Neural progenitor cell (in vitro differentiated cells): ENCODE measurements around the gene MMP27. TPM values are rescaled to one million over a fixed set of nuclear protein-coding genes. Genes with fewer than 3 reads are reported as not detected.

ENCODE experiments used
- DNase-seq: peaks from one replicate; pipeline ENCODE4 v3.0.0-alpha.2; 2016; ENCODE audit warnings: low spot score
- H2AFZ ChIP-seq: fragments of 200-600 bp; sonication (generic); replicated peaks from 2 replicates; pipeline ENCODE4 v1.6.1; 2016; ENCODE audit warnings: antibody characterized with exemption
- H3F3A ChIP-seq: fragments of 200-600 bp; sonication (generic); 2 replicates; pipeline ENCODE4 v1.6.1; 2016; ENCODE audit warnings: antibody characterized with exemption, low read depth
- H3K27ac ChIP-seq: fragments of 200-600 bp; sonication (generic); 2 replicates; pipeline ENCODE4 v1.5.1; 2016; ENCODE audit warnings: mild to moderate bottlenecking
- H3K27me3 ChIP-seq: fragments of 200-600 bp; sonication (generic); 2 replicates; pipeline ENCODE4 v1.6.1; 2016; ENCODE audit warnings: mild to moderate bottlenecking, moderate library complexity
- H3K36me3 ChIP-seq: fragments of 200-600 bp; sonication (generic); 2 replicates; pipeline ENCODE4 v1.5.1; 2016
- H3K4me1 ChIP-seq: fragments of 200-600 bp; sonication (generic); 2 replicates; pipeline ENCODE4 v1.6.1; 2016; ENCODE audit warnings: mixed run types
- H3K4me2 ChIP-seq: fragments of 200-600 bp; sonication (generic); 2 replicates; pipeline ENCODE4 v1.6.1; 2016
- H3K4me3 ChIP-seq: fragments of 200-600 bp; sonication (generic); 2 replicates; pipeline ENCODE4 v1.5.1; 2016
- H3K79me2 ChIP-seq: fragments of 200-600 bp; sonication (generic); 2 replicates; pipeline ENCODE4 v1.6.1; 2016; ENCODE audit warnings: low read depth
- H3K9ac ChIP-seq: fragments of 200-600 bp; sonication (generic); 2 replicates; pipeline ENCODE4 v1.6.1; 2016
- H3K9me3 ChIP-seq: fragments of 200-600 bp; sonication (generic); 2 replicates; pipeline ENCODE4 v1.5.1; 2016; ENCODE audit warnings: low read depth
- H4K20me1 ChIP-seq: fragments of 200-600 bp; sonication (generic); 2 replicates; pipeline ENCODE4 v1.6.1; 2016; ENCODE audit warnings: low read depth
- H3K27ac Mint-ChIP-seq: 3 replicates; pipeline ENCODE4 v1.8.0; 2021; ENCODE audit warnings: mixed read lengths
- H3K27me3 Mint-ChIP-seq: 2 replicates; pipeline ENCODE4 v1.8.0; 2022; ENCODE audit warnings: low read depth, mild to moderate bottlenecking, inconsistent platforms, moderate library complexity, mixed read lengths; ENCODE audit not compliant: insufficient read depth
- H3K36me3 Mint-ChIP-seq: 3 replicates; pipeline ENCODE4 v1.8.0; 2021; ENCODE audit warnings: mixed read lengths
- H3K4me1 Mint-ChIP-seq: 3 replicates; pipeline ENCODE4 v1.8.0; 2021; ENCODE audit warnings: mixed read lengths
- H3K4me3 Mint-ChIP-seq: 3 replicates; pipeline ENCODE4 v1.8.0; 2021; ENCODE audit warnings: mild to moderate bottlenecking, moderate library complexity, mixed read lengths
- H3K9me3 Mint-ChIP-seq: 3 replicates; pipeline ENCODE4 v1.8.0; 2020; ENCODE audit warnings: mixed read lengths
- CTCF ChIP-seq: fragments of 200-600 bp; sonication (generic); IDR thresholded peaks from 2 replicates; pipeline ENCODE4 v1.5.1; 2017; ENCODE audit warnings: antibody characterized with exemption, mild to moderate bottlenecking
- EZH2 ChIP-seq: fragments of 200-600 bp; sonication (generic); IDR thresholded peaks from 2 replicates; pipeline ENCODE4 v1.6.1; 2017; ENCODE audit warnings: antibody characterized with exemption, mild to moderate bottlenecking, moderate library complexity
- EZH2phosphoT487 ChIP-seq: fragments of 200-600 bp; sonication (generic); IDR thresholded peaks from 2 replicates; pipeline ENCODE4 v1.6.1; 2017; ENCODE audit warnings: antibody characterized with exemption
- total RNA-seq: library from RNA; depleted of rRNA; stranded (reverse); fragments of >200 nt; gene quantifications from 2 replicates; pipeline ENCODE4 v1.2.3, GENCODE V29; 2015; ENCODE audit warnings: low replicate concordance

MMP27 gene
- total RNA-seq, 1 donor from 2014 or later = not detected

- H3K9ac ChIP-seq = no peak overlapping the region
- H2AFZ ChIP-seq = no peak overlapping the region
- Mint-ChIP-seq H3K36me3 (no peaks in the 10 kb centered on the region), H3K9me3 (no peaks in the 10 kb centered on the region), H3K4me3 (no peak overlapping the region), H3K27ac (no peak overlapping the region), H3K4me1 (no peaks in the 10 kb centered on the region), H3K27me3 (peaks cover 2% of the 10 kb centered on the region)
- H3K9me3 ChIP-seq = no peaks in the 10 kb centered on the region
- H3K27ac ChIP-seq = no peak overlapping the region
- H3K79me2 ChIP-seq = no peaks in the 10 kb centered on the region
- TF ChIP-seq EZH2 (no peak), EZH2phosphoT487 (no peak), CTCF (no peak)
- H3K4me3 ChIP-seq = no peak overlapping the region
- no peak overlapping the region for H3K4me2 ChIP-seq
- H3K4me1 ChIP-seq = no peaks in the 10 kb centered on the region
- no peaks in the 10 kb centered on the region for H3K27me3 ChIP-seq
- DNase-seq = no peak
- no peaks in the 10 kb centered on the region for H3K36me3 ChIP-seq
- no peaks in the 10 kb centered on the region for H3F3A ChIP-seq
- no peaks in the 10 kb centered on the region for H4K20me1 ChIP-seq
These were observed 43.0 kb downstream of the MMP27 start for GRCh38 chr11:102662607-102663006.

- Histone ChIP-seq H3K4me3 (no peak overlapping the region), H3F3A (no peaks in the 10 kb centered on the region), H4K20me1 (no peaks in the 10 kb centered on the region), H3K27me3 (no peaks in the 10 kb centered on the region), H2AFZ (no peak overlapping the region), H3K27ac (no peak overlapping the region), H3K4me2 (no peak overlapping the region), H3K79me2 (no peaks in the 10 kb centered on the region), H3K4me1 (no peaks in the 10 kb centered on the region), H3K9me3 (no peaks in the 10 kb centered on the region), H3K9ac (no peak overlapping the region), H3K36me3 (no peaks in the 10 kb centered on the region)
- Mint-ChIP-seq H3K27ac (no peak overlapping the region), H3K27me3 (peaks cover 2% of the 10 kb centered on the region), H3K36me3 (no peaks in the 10 kb centered on the region), H3K4me1 (no peaks in the 10 kb centered on the region), H3K4me3 (no peak overlapping the region), H3K9me3 (no peaks in the 10 kb centered on the region)
- TF ChIP-seq EZH2 (no peak), CTCF (no peak), EZH2phosphoT487 (no peak)
- no peak for DNase-seq
These were observed 44.5 kb downstream of the MMP27 start for GRCh38 chr11:102661040-102661439.

- no peak for DNase-seq
- no peaks in the 10 kb centered on the region for H3K27me3 ChIP-seq
- H3K4me2 ChIP-seq = no peak overlapping the region
- TF ChIP-seq EZH2phosphoT487 = no peak
- TF ChIP-seq EZH2 = no peak
- TF ChIP-seq CTCF = no peak
- Mint-ChIP-seq H3K27me3 (no peaks in the 10 kb centered on the region), H3K4me3 (no peak overlapping the region), H3K27ac (no peak overlapping the region), H3K9me3 (no peaks in the 10 kb centered on the region), H3K36me3 (no peaks in the 10 kb centered on the region), H3K4me1 (no peaks in the 10 kb centered on the region)
- H3K4me3 ChIP-seq = no peak overlapping the region
- H4K20me1 ChIP-seq = no peaks in the 10 kb centered on the region
- H3K36me3 ChIP-seq = no peaks in the 10 kb centered on the region
- no peak overlapping the region for H2AFZ ChIP-seq
- peaks cover 3% of the 10 kb centered on the region for H3F3A ChIP-seq
- no peaks in the 10 kb centered on the region for H3K4me1 ChIP-seq
- no peak overlapping the region for H3K27ac ChIP-seq
- H3K9ac ChIP-seq = no peak overlapping the region
- H3K79me2 ChIP-seq = no peaks in the 10 kb centered on the region
- H3K9me3 ChIP-seq = no peaks in the 10 kb centered on the region
These were observed 49.0 kb downstream of the MMP27 start for GRCh38 chr11:102656528-102656927.

- Mint-ChIP-seq H3K27ac (no peak overlapping the region), H3K4me1 (no peaks in the 10 kb centered on the region), H3K4me3 (no peak overlapping the region), H3K27me3 (peaks cover 2% of the 10 kb centered on the region), H3K36me3 (no peaks in the 10 kb centered on the region), H3K9me3 (no peaks in the 10 kb centered on the region)
- Histone ChIP-seq H3K4me2 (no peak overlapping the region), H3K4me3 (no peak overlapping the region), H3K27me3 (no peaks in the 10 kb centered on the region), H3K27ac (no peak overlapping the region), H3K9ac (no peak overlapping the region), H3K79me2 (no peaks in the 10 kb centered on the region), H4K20me1 (no peaks in the 10 kb centered on the region), H3K4me1 (no peaks in the 10 kb centered on the region), H3F3A (peaks cover 3% of the 10 kb centered on the region), H3K36me3 (no peaks in the 10 kb centered on the region), H3K9me3 (no peaks in the 10 kb centered on the region), H2AFZ (no peak overlapping the region)
- no peak for TF ChIP-seq CTCF
- no peak for TF ChIP-seq EZH2phosphoT487
- no peak for TF ChIP-seq EZH2
- DNase-seq = no peak
These were observed 50.0 kb downstream of the MMP27 start for GRCh38 chr11:102655547-102655946.
